ENCODE data around the gene NAA25.
A peak's percentile ranks its signal among the peaks of the same experiment; 100 is the strongest.

NAA25 gene

GRCh38 chr12:112025808-112026375 lies 82.7 kb downstream of the NAA25 start:
- no peak for TF ChIP-seq POLR2A (IDR thresholded peaks at IDR 0.05; ENCODE audit: extremely low read depth, insufficient read length)
- no peak for TF ChIP-seq CTCF (IDR thresholded peaks at IDR 0.05; ENCODE audit: low read depth, low read length)
- TF ChIP-seq MYC (IDR thresholded peaks at IDR 0.05; ENCODE audit: low read depth, low read length), result no peak
- TF ChIP-seq, protein P1, sequence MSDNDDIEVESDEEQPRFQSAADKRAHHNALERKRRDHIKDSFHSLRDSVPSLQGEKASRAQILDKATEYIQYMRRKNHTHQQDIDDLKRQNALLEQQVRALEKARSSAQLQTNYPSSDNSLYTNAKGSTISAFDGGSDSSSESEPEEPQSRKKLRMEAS (IDR thresholded peaks at IDR 0.05; ENCODE audit: low read depth, low read length), result no peak
- no peak for DNase-seq (ENCODE audit: low read depth)
- H3K4me3 ChIP-seq (ENCODE audit: low read depth, low read length), result no peak overlapping the region

- H3K4me3 ChIP-seq (ENCODE audit: low read depth, low read length), result no peak overlapping the region
- TF ChIP-seq, protein P1 (IDR thresholded peaks at IDR 0.05; ENCODE audit: low read depth, low read length), result no peak
- TF ChIP-seq POLR2A (IDR thresholded peaks at IDR 0.05; ENCODE audit: extremely low read depth, insufficient read length), result no peak
- TF ChIP-seq CTCF (IDR thresholded peaks at IDR 0.05; ENCODE audit: low read depth, low read length), result no peak
- no peak for TF ChIP-seq MYC (IDR thresholded peaks at IDR 0.05; ENCODE audit: low read depth, low read length)
- no peak for DNase-seq (ENCODE audit: low read depth)
Observed at GRCh38 chr12:112023759-112024396, 84.7 kb downstream of the NAA25 start.

- DNase-seq (ENCODE audit: low read depth), result no peak
- no peak overlapping the region for H3K4me3 ChIP-seq (ENCODE audit: low read depth, low read length)
- TF ChIP-seq, protein P1 (IDR thresholded peaks at IDR 0.05; ENCODE audit: low read depth, low read length), result no peak
- TF ChIP-seq MYC (IDR thresholded peaks at IDR 0.05; ENCODE audit: low read depth, low read length), result no peak
- TF ChIP-seq CTCF (IDR thresholded peaks at IDR 0.05; ENCODE audit: low read depth, low read length), result no peak
- no peak for TF ChIP-seq POLR2A (IDR thresholded peaks at IDR 0.05; ENCODE audit: extremely low read depth, insufficient read length)
Observed at GRCh38 chr12:112022241-112023016, 86.2 kb downstream of the NAA25 start.

DNA sequence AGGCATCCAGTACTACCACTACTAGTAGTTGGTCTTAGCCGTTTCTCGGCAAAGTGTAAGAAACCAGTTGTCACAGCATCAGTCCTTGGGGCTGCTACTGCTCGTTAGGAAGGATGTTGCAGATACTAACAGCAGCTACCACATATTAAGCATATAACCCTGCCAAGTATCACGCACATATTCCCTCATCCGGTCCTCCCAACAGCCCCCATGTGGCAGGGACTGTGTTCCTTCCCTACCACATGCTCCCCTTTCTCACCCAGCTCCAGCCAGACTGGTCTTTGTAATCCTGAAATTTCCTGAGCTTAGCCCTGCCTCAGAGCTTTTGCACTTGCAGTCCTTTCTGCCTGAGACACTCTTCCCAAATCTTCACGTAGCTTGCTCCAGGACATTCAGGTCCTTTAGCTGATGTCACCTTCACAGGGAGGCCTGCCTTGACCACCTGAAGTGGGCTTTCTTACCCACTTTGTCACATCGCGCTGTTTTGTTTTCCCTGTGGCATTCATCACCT lies 87.6 kb downstream of the NAA25 start:
- TF ChIP-seq, protein P1 (IDR thresholded peaks at IDR 0.05; ENCODE audit: low read depth, low read length), result no peak
- TF ChIP-seq POLR2A (IDR thresholded peaks at IDR 0.05; ENCODE audit: extremely low read depth, insufficient read length) (no peak), MYC (IDR thresholded peaks at IDR 0.05; ENCODE audit: low read depth, low read length) (no peak), CTCF (IDR thresholded peaks at IDR 0.05; ENCODE audit: low read depth, low read length) (no peak)
- DNase-seq (ENCODE audit: low read depth), result no peak
- H3K4me3 ChIP-seq (ENCODE audit: low read depth, low read length), result no peak overlapping the region

GRCh38 chr12:112018571-112019237 lies 89.9 kb downstream of the NAA25 start:
- DNase-seq (ENCODE audit: low read depth), result no peak
- TF ChIP-seq, protein P1 (IDR thresholded peaks at IDR 0.05; ENCODE audit: low read depth, low read length), result no peak
- TF ChIP-seq POLR2A (IDR thresholded peaks at IDR 0.05; ENCODE audit: extremely low read depth, insufficient read length) (no peak), CTCF (IDR thresholded peaks at IDR 0.05; ENCODE audit: low read depth, low read length) (no peak), MYC (IDR thresholded peaks at IDR 0.05; ENCODE audit: low read depth, low read length) (no peak)
- H3K4me3 ChIP-seq (ENCODE audit: low read depth, low read length), result peak overlapping the region; percentile 5
